H1 (cell line): ENCODE data around the gene SPOCK1.

ENCODE experiments used
- CHD2 ChIP-seq: IDR thresholded peaks from 2 replicates; pipeline ENCODE4 v1.6.1; 2012; ENCODE audit warnings: low read length, improper control_type of control experiment
- CREB1 ChIP-seq: IDR thresholded peaks from 2 replicates; pipeline ENCODE4 v1.6.1; 2012; ENCODE audit warnings: inconsistent platforms
- EP300 ChIP-seq, 2 experiments: IDR thresholded peaks; 1 replicate in 1 of 2; 2 replicates in 1 of 2; pipeline ENCODE4 v1.6.1; 2011 to 2012; ENCODE audit warnings: low read depth in 2 of 2, low read length in 2 of 2, mild to moderate bottlenecking in 2 of 2, borderline replicate concordance in 1 of 2, inconsistent platforms in 1 of 2, moderate library complexity in 1 of 2
- EZH2 ChIP-seq: fragments of 200-600 bp; sonication (generic); IDR thresholded peaks from 2 replicates; pipeline ENCODE4 v1.7.1; 2012; ENCODE audit warnings: low read depth, mild to moderate bottlenecking, moderate library complexity, low read length, inconsistent platforms; ENCODE audit not compliant: severe bottlenecking
- GTF2F1 ChIP-seq: IDR thresholded peaks from 2 replicates; pipeline ENCODE4 v1.6.1; 2012; ENCODE audit warnings: low read depth, low read length, improper control_type of control experiment, borderline replicate concordance
- HDAC2 ChIP-seq, 2 experiments: fragments of 300-600 bp in 1 of 2; sonication (generic) in 1 of 2; IDR thresholded peaks; 2 replicates each; pipeline ENCODE4 v1.6.1; 2011 to 2012; ENCODE audit warnings: low read depth in 2 of 2, low read length in 2 of 2, mild to moderate bottlenecking in 2 of 2, moderate library complexity in 2 of 2, borderline replicate concordance in 1 of 2, inconsistent platforms in 1 of 2
- JUN ChIP-seq: IDR thresholded peaks from 2 replicates; pipeline ENCODE4 v1.6.1; 2011; ENCODE audit warnings: low read depth, mild to moderate bottlenecking, improper control_type of control experiment, low read length
- NRF1 ChIP-seq: IDR thresholded peaks from 2 replicates; pipeline ENCODE4 v1.6.1; 2011; ENCODE audit warnings: mild to moderate bottlenecking, low read depth, low read length, improper control_type of control experiment
- PHF8 ChIP-seq: fragments of 200-600 bp; sonication (generic); conservative IDR thresholded peaks from 2 replicates; pipeline ENCODE4 v1.7.1; 2012; ENCODE audit warnings: low read depth, mild to moderate bottlenecking, inconsistent platforms, low read length, moderate library complexity
- POLR2AphosphoS5 ChIP-seq: IDR thresholded peaks from 2 replicates; pipeline ENCODE4 v1.6.1; 2011; ENCODE audit warnings: low read depth, low read length
- RNF2 ChIP-seq: fragments of 200-900, 300-1000 bp; sonication (generic); IDR thresholded peaks from 2 replicates; pipeline ENCODE4 v1.7.1; 2016; ENCODE audit warnings: borderline replicate concordance, low read depth, mild to moderate bottlenecking, antibody characterized with exemption, low read length; ENCODE audit not compliant: poor library complexity, severe bottlenecking; ENCODE audit errors: missing control alignments
- SIX5 ChIP-seq: IDR thresholded peaks from 2 replicates; pipeline ENCODE4 v1.6.1; 2011; ENCODE audit warnings: mild to moderate bottlenecking, low read depth, low read length
- SUZ12 ChIP-seq: fragments of 200-600 bp; sonication (generic); IDR thresholded peaks from 2 replicates; pipeline ENCODE4 v1.6.1; 2012; ENCODE audit warnings: mild to moderate bottlenecking, inconsistent platforms, low read length, moderate library complexity, mixed read lengths
- TF ChIP-seq, protein P1 (sequence below), 3 experiments: IDR thresholded peaks; 1 replicate in 2 of 3; 2 replicates in 1 of 3; pipeline versions ENCODE4 v1.5.1 to v1.6.1; 2011; ENCODE audit warnings: low read length in 3 of 3, mild to moderate bottlenecking in 3 of 3, inconsistent platforms in 2 of 3, low read depth in 1 of 3, moderate library complexity in 1 of 3; ENCODE audit not compliant: insufficient read depth in 1 of 3; ENCODE audit errors: control extremely low read depth in 1 of 3

DNA sequence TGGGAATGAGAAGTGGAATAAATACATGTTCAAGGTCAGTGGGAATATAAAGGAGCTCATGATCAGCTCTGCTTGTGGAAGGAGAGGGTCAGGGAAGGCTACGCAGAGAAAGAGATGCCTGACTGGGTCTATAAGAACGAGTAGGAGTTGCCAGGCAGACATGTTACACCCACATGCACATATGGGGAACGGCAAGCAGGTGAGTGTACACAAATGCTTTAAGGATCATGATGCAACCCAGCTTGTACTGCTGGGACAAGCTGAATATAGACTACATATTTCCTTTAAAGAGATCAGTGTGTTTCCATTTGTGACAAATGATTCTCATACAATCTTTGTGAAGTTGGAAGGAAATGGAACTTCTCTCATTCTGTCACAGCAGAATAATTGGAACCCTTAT is 141.7 kb downstream of the SPOCK1 start:
- TF ChIP-seq NRF1 (no peak), POLR2AphosphoS5 (no peak), PHF8 (no peak), EP300 (IDR thresholded peaks at IDR 0.05; ENCODE audit: borderline replicate concordance in 1 of 2, low read depth in 2 of 2, low read length in 2 of 2) (no peak), CHD2 (no peak), JUN (no peak), GTF2F1 (no peak), CREB1 (no peak), RNF2 (no peak), SIX5 (no peak), HDAC2 (IDR thresholded peaks at IDR 0.05; ENCODE audit: borderline replicate concordance in 1 of 2, low read depth in 2 of 2, low read length in 2 of 2) (no peak), SUZ12 (no peak), EZH2 (no peak)
- TF ChIP-seq, protein P1, sequence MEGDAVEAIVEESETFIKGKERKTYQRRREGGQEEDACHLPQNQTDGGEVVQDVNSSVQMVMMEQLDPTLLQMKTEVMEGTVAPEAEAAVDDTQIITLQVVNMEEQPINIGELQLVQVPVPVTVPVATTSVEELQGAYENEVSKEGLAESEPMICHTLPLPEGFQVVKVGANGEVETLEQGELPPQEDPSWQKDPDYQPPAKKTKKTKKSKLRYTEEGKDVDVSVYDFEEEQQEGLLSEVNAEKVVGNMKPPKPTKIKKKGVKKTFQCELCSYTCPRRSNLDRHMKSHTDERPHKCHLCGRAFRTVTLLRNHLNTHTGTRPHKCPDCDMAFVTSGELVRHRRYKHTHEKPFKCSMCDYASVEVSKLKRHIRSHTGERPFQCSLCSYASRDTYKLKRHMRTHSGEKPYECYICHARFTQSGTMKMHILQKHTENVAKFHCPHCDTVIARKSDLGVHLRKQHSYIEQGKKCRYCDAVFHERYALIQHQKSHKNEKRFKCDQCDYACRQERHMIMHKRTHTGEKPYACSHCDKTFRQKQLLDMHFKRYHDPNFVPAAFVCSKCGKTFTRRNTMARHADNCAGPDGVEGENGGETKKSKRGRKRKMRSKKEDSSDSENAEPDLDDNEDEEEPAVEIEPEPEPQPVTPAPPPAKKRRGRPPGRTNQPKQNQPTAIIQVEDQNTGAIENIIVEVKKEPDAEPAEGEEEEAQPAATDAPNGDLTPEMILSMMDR (IDR thresholded peaks at IDR 0.05; ENCODE audit: control extremely low read depth in 1 of 3, insufficient read depth in 1 of 3, low read depth in 1 of 3, low read length in 3 of 3): no peak
